Measurements from ENCODE around the gene ARHGEF10L. TPM values are rescaled to one million over a fixed set of nuclear protein-coding genes. Genes with fewer than 3 reads are reported as not detected.

The ARHGEF10L gene
- total RNA-seq, 2 donors from 2014 or later = 226 to 301 TPM

DNA sequence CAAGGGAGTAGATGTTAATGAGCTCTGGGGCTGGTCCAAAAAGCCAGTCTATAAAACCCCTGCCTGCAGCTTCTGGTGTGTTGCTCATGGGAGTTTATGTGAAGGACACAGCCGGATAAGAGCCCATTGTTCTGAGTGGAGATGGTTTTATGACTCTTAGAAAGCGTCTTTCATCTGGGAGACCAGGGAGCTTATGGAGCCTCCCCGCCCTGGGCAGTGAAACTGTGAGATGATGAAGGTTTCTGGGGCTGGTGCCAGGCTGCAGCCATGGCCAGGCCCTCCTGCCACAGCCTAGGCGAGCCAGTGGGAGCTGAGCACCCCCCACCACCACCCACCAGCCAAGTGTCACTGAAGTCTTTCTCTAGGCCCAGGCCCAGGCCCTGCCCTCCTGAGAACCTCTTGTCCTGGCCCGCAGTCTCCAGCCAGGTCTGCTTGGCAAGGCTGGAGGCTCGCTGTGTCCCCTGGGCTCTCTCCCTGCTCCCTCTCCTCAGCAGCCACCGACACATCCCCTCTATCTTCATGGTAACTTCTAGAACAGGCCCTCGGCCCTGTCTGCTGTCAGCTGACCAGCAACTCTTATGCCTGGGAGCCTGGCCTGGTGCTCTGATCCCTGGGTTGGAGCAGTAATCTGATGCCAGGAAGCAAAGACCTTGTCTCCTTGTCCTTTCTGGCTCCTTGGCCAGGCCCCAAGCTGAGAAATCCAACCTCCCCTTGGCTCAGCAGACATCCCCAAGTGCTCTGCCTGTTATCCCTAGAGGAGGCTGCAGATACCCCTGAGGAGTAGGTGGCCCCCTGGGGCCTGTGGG is 7.6 kb upstream of the ARHGEF10L start:
- no peak for ATAC-seq (ENCODE audit: insufficient number of reproducible peaks, low FRiP score, low read depth)
- Histone ChIP-seq H3K4me3 (no peak overlapping the region), H3K27me3 (replicated peaks; ENCODE audit: insufficient read depth) (no peaks in the 10 kb centered on the region), H3K4me1 (ENCODE audit: control insufficient read depth in 1 of 2, low read depth in 2 of 2) (peaks cover 17 to 68% of the 10 kb centered on the region in 2 donors), H3K9me3 (no peaks in the 10 kb centered on the region), H3K36me3 (no peaks in the 10 kb centered on the region), H3K27ac (peak overlapping the region; percentile 69 to 82)
- TF ChIP-seq, protein P1, sequence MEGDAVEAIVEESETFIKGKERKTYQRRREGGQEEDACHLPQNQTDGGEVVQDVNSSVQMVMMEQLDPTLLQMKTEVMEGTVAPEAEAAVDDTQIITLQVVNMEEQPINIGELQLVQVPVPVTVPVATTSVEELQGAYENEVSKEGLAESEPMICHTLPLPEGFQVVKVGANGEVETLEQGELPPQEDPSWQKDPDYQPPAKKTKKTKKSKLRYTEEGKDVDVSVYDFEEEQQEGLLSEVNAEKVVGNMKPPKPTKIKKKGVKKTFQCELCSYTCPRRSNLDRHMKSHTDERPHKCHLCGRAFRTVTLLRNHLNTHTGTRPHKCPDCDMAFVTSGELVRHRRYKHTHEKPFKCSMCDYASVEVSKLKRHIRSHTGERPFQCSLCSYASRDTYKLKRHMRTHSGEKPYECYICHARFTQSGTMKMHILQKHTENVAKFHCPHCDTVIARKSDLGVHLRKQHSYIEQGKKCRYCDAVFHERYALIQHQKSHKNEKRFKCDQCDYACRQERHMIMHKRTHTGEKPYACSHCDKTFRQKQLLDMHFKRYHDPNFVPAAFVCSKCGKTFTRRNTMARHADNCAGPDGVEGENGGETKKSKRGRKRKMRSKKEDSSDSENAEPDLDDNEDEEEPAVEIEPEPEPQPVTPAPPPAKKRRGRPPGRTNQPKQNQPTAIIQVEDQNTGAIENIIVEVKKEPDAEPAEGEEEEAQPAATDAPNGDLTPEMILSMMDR (IDR thresholded peaks at IDR 0.05) = no peak
- DNase-seq (ENCODE audit: low spot score) = peak; percentile 56

DNA sequence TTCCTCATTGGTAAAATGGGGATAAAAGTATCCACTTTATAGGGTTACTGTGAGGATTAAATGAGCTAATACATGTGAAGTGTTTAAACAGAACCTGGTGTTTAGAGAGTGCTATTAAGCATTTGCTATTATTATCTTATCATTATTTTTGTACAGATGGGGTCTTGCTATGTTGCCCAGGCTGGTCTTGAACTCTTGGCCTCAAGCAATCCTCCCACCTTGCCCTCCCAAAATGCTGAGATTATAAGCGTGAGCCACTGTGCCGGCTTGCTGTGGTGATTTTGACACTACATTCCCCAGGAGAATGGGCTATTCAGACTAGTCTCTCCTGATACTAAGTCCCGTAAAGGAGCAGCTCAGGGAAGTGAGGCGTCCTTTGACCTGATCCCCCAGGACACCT is 6.3 kb upstream of the ARHGEF10L start:
- TF ChIP-seq, protein P1 (IDR thresholded peaks at IDR 0.05) = no peak
- no peak overlapping the region for H3K4me3 ChIP-seq
- H3K27ac ChIP-seq = peak overlapping the region; percentile 69 to 82
- DNase-seq (ENCODE audit: low spot score) (no peak), ATAC-seq (ENCODE audit: insufficient number of reproducible peaks, low FRiP score, low read depth) (no peak)
- no peaks in the 10 kb centered on the region for H3K27me3 ChIP-seq (replicated peaks; ENCODE audit: insufficient read depth)
- H3K4me1 ChIP-seq (ENCODE audit: control insufficient read depth in 1 of 2, low read depth in 2 of 2) = peaks cover 6 to 67% of the 10 kb centered on the region in 2 donors
- H3K36me3 ChIP-seq = no peaks in the 10 kb centered on the region
- H3K9me3 ChIP-seq = no peaks in the 10 kb centered on the region

DNA sequence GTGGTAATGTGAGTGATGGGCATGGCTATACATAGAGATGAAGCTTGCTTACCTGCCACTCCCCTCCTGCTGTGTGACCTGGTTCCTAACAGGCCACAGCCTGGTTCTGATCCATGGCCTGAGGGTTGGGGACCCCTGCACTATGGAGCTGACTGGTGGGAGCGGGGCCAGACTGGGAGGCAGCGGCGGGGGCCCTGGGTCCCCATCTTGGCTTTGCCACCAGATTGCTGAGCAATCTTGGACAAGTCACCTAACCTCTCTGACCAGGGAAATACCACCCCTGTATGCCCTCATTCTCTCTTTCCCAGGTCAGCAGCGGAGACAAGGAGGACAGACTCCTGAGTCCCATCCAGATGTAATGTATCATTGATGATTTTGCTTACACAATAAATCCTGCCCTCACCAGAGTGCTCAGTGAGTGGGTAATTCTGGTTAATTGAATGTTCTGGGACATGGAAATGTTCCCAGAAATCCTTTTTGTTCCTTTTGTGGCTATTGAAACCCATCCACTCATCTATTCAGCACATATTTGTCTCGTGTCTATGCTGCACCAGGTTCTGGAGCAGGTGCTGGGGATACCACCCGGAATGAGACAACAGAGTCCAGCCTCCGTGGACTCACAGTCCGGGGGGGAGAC is 4.1 kb upstream of the ARHGEF10L start:
- peaks cover 14 to 73% of the 10 kb centered on the region in 2 donors for H3K4me1 ChIP-seq (ENCODE audit: control insufficient read depth in 1 of 2, low read depth in 2 of 2)
- DNase-seq (ENCODE audit: low spot score) (no peak), ATAC-seq (ENCODE audit: insufficient number of reproducible peaks, low FRiP score, low read depth) (no peak)
- no peak overlapping the region for H3K4me3 ChIP-seq
- no peaks in the 10 kb centered on the region for H3K27me3 ChIP-seq (replicated peaks; ENCODE audit: insufficient read depth)
- H3K27ac ChIP-seq = no peak overlapping the region
- H3K36me3 ChIP-seq = no peaks in the 10 kb centered on the region
- TF ChIP-seq, protein P1 (IDR thresholded peaks at IDR 0.05) = no peak
- no peaks in the 10 kb centered on the region for H3K9me3 ChIP-seq

DNA sequence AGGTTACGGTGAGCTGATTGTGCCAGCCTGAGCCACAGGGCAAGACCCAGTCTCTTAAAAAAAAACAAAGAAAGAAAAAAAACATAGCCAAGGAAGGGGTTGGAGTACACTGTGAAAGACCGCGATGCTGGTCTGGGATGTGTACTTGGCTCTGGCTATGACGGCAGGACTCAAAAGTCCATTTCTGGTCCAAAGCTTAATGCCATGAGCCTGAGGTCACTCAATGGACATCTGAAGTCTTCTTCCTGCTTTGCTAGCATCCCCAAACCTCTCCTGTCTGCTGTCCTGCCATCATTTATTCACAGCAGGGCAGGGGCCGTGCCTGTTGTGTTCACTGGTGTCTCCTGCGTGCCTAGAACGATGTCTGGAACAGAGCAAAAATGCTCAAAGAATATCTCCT is 1.5 kb upstream of the ARHGEF10L start:
- peak overlapping the region; percentile 98 to 99 for H3K27ac ChIP-seq
- no peaks in the 10 kb centered on the region for H3K36me3 ChIP-seq
- no peak for DNase-seq (ENCODE audit: low spot score)
- peak overlapping the region; percentile 10 for H3K4me3 ChIP-seq
- TF ChIP-seq, protein P1 (IDR thresholded peaks at IDR 0.05) = no peak
- no peaks in the 10 kb centered on the region for H3K27me3 ChIP-seq (replicated peaks; ENCODE audit: insufficient read depth)
- peaks cover 26 to 69% of the 10 kb centered on the region in 2 donors for H3K4me1 ChIP-seq (ENCODE audit: control insufficient read depth in 1 of 2, low read depth in 2 of 2)
- H3K9me3 ChIP-seq = no peaks in the 10 kb centered on the region
- ATAC-seq (ENCODE audit: insufficient number of reproducible peaks, low FRiP score, low read depth) = peak; percentile 39

DNA sequence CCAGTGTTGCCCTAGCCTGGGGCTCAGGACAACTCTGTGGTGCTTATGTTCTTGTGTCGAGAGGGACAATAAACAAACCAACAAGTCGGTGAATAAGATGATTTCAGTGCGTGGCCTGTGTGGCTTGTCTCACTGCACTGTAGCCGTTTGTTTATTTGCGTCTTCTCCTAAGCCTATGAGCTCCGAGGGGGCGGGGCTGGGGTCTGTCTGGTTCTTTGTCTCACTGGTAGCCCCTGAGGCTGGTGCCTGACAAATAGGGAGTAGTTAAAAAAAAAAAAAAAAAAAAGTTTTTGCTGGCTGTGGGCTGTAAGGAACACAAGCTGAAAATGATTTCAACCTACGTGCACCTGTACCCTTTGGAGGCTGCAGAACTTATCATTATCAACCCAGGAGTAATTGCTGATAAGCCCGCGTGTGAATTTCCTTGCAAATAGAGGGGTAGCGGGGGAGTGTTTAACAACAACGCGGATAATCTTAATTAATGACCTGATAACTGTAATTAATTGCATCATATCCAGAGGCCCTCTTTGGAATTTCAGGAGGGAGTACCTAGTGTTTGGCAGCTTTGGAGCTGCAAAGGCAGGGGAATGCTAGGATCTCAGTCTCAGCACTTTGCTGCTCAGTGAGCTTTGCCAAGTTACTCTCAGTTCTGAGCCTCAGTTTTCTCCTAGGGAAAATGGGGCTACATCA is 925 bp upstream of the ARHGEF10L start:
- Histone ChIP-seq H3K4me3 (peak overlapping the region; percentile 79), H3K4me1 (ENCODE audit: control insufficient read depth in 1 of 2, low read depth in 2 of 2) (peaks cover 27 to 67% of the 10 kb centered on the region in 2 donors)
- peak; percentile 49 for DNase-seq (ENCODE audit: low spot score)

More for the DNA sequence above, 925 bp upstream of the ARHGEF10L start:
- Histone ChIP-seq H3K27ac (peak overlapping the region; percentile 98 to 99), H3K36me3 (no peaks in the 10 kb centered on the region), H3K27me3 (replicated peaks; ENCODE audit: insufficient read depth) (no peaks in the 10 kb centered on the region), H3K9me3 (no peaks in the 10 kb centered on the region)
- peak; percentile 10 for ATAC-seq (ENCODE audit: insufficient number of reproducible peaks, low FRiP score, low read depth)
- TF ChIP-seq, protein P1 (IDR thresholded peaks at IDR 0.05) = no peak

Measured in thoracic aorta (tissue), 2 donors.